Astrocyte (in vitro differentiated cells and primary cell): Measurements from ENCODE around the gene GNAO1. TPM values are rescaled to one million over a fixed set of nuclear protein-coding genes. Genes with fewer than 3 reads are reported as not detected.

ENCODE experiments used
- DNase-seq: peaks from one replicate; pipeline ENCODE4 v3.0.0-alpha.2; 2010; ENCODE audit warnings: low read depth
- FAIRE-seq: peaks from 2 replicates; lab custom pipeline; 2011; peaks lifted over from hg19 to GRCh38; lab: Jason Lieb, UNC
- H2AFZ ChIP-seq: 2 replicates; pipeline ENCODE4 v1.6.0; 2012; ENCODE audit warnings: low read depth, low read length, inconsistent platforms
- H3K27ac ChIP-seq: 2 replicates; pipeline ENCODE4 v1.5.1; 2011; ENCODE audit warnings: low read depth, low read length, inconsistent platforms
- H3K27me3 ChIP-seq: 2 replicates; pipeline ENCODE4 v1.6.0; 2011; ENCODE audit warnings: low read length, inconsistent platforms; ENCODE audit not compliant: insufficient read depth
- H3K36me3 ChIP-seq: 2 replicates; pipeline ENCODE4 v1.5.1; 2011; ENCODE audit warnings: low read length, inconsistent platforms; ENCODE audit not compliant: insufficient read depth
- H3K4me1 ChIP-seq: 2 replicates; pipeline ENCODE4 v1.5.1; 2011; ENCODE audit warnings: low read length, inconsistent platforms; ENCODE audit not compliant: insufficient read depth
- H3K4me2 ChIP-seq: 2 replicates; pipeline ENCODE4 v1.6.0; 2012; ENCODE audit warnings: low read length, inconsistent platforms
- H3K4me3 ChIP-seq: 2 replicates; pipeline ENCODE4 v1.5.1; 2011; ENCODE audit warnings: low read depth, mild to moderate bottlenecking, low read length, inconsistent platforms; ENCODE audit not compliant: insufficient read depth
- H3K79me2 ChIP-seq: 2 replicates; pipeline ENCODE4 v1.6.0; 2012; ENCODE audit warnings: mild to moderate bottlenecking, low read length, inconsistent platforms; ENCODE audit not compliant: insufficient read depth
- H3K9ac ChIP-seq: 2 replicates; pipeline ENCODE4 v1.6.0; 2012; ENCODE audit warnings: mild to moderate bottlenecking, low read length, inconsistent platforms
- H3K9me3 ChIP-seq: 2 replicates; pipeline ENCODE4 v1.5.1; 2012; ENCODE audit warnings: low read depth, mild to moderate bottlenecking, low read length, inconsistent platforms; ENCODE audit not compliant: insufficient read depth
- H4K20me1 ChIP-seq: 2 replicates; pipeline ENCODE4 v1.6.0; 2012; ENCODE audit warnings: low read length, inconsistent platforms; ENCODE audit not compliant: insufficient read depth
- H3K27ac Mint-ChIP-seq: one replicate; pipeline ENCODE4 v1.8.0; 2021; ENCODE audit warnings: mild to moderate bottlenecking, mixed read lengths; ENCODE audit not compliant: unreplicated experiment
- H3K27me3 Mint-ChIP-seq: one replicate; pipeline ENCODE4 v1.8.0; 2021; ENCODE audit warnings: low read depth, mixed read lengths; ENCODE audit not compliant: unreplicated experiment
- H3K36me3 Mint-ChIP-seq: one replicate; pipeline ENCODE4 v1.8.0; 2021; ENCODE audit warnings: low read depth, mixed read lengths; ENCODE audit not compliant: unreplicated experiment
- H3K4me1 Mint-ChIP-seq: one replicate; pipeline ENCODE4 v1.8.0; 2021; ENCODE audit warnings: low read depth, mixed read lengths; ENCODE audit not compliant: unreplicated experiment
- H3K4me3 Mint-ChIP-seq: one replicate; pipeline ENCODE4 v1.8.0; 2021; ENCODE audit warnings: mild to moderate bottlenecking, moderate library complexity, mixed read lengths; ENCODE audit not compliant: unreplicated experiment
- H3K9me3 Mint-ChIP-seq: one replicate; pipeline ENCODE4 v1.8.0; 2021; ENCODE audit warnings: mild to moderate bottlenecking, mixed read lengths; ENCODE audit not compliant: unreplicated experiment
- EZH2 ChIP-seq: IDR thresholded peaks from 2 replicates; pipeline ENCODE4 v1.6.1; 2012; ENCODE audit warnings: mild to moderate bottlenecking, low read length, inconsistent platforms; ENCODE audit not compliant: insufficient read depth
- total RNA-seq: library from RNA; stranded (reverse); gene quantifications from 2 replicates; pipeline ENCODE4 v1.2.1, GENCODE V29; 2021
- TF ChIP-seq, protein P1 (sequence below): IDR thresholded peaks from 2 replicates; pipeline ENCODE4 v1.5.1; 2011; ENCODE audit warnings: low read depth, mild to moderate bottlenecking, inconsistent platforms, low read length, moderate library complexity; ENCODE audit not compliant: insufficient read depth

The GNAO1 gene
- total RNA-seq, 1 donor from 2014 or later = 1.7 TPM

DNA sequence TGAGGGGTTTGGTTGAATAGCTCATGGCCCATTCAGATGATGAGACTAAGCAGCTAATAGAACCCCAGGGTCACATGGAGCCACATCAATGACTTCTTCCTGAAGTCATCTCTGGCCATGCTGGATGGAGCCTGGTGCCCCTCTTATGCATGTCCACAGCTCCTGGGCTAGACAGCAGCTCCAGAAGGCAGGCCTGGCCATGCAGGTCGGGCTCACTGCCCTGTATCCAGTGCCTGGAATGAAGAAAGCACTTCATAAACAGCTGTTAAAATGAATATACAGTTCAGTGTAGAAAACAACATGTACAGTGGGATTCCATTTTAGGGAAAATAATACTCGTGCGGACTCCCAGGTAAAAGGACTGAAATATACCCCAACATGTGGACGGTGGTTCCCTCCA, 73.9 kb downstream of the GNAO1 start:
- DNase-seq (no peak), FAIRE-seq (no peak)
- Histone ChIP-seq H3K4me2 (no peak overlapping the region), H3K4me3 (no peak overlapping the region), H3K27ac (no peak overlapping the region), H3K4me1 (peaks cover 12% of the 10 kb centered on the region), H3K36me3 (no peaks in the 10 kb centered on the region), H3K27me3 (no peaks in the 10 kb centered on the region), H3K9me3 (no peaks in the 10 kb centered on the region), H2AFZ (no peak overlapping the region), H4K20me1 (no peaks in the 10 kb centered on the region), H3K9ac (no peak overlapping the region), H3K79me2 (no peaks in the 10 kb centered on the region)
- Mint-ChIP-seq H3K36me3 (no peaks in the 10 kb centered on the region), H3K9me3 (peaks cover 5% of the 10 kb centered on the region), H3K27ac (no peak overlapping the region), H3K4me3 (no peak overlapping the region), H3K4me1 (peaks cover 13% of the 10 kb centered on the region), H3K27me3 (peaks cover 13% of the 10 kb centered on the region)
- no peak for TF ChIP-seq EZH2
- TF ChIP-seq, protein P1, sequence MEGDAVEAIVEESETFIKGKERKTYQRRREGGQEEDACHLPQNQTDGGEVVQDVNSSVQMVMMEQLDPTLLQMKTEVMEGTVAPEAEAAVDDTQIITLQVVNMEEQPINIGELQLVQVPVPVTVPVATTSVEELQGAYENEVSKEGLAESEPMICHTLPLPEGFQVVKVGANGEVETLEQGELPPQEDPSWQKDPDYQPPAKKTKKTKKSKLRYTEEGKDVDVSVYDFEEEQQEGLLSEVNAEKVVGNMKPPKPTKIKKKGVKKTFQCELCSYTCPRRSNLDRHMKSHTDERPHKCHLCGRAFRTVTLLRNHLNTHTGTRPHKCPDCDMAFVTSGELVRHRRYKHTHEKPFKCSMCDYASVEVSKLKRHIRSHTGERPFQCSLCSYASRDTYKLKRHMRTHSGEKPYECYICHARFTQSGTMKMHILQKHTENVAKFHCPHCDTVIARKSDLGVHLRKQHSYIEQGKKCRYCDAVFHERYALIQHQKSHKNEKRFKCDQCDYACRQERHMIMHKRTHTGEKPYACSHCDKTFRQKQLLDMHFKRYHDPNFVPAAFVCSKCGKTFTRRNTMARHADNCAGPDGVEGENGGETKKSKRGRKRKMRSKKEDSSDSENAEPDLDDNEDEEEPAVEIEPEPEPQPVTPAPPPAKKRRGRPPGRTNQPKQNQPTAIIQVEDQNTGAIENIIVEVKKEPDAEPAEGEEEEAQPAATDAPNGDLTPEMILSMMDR = no peak

DNA sequence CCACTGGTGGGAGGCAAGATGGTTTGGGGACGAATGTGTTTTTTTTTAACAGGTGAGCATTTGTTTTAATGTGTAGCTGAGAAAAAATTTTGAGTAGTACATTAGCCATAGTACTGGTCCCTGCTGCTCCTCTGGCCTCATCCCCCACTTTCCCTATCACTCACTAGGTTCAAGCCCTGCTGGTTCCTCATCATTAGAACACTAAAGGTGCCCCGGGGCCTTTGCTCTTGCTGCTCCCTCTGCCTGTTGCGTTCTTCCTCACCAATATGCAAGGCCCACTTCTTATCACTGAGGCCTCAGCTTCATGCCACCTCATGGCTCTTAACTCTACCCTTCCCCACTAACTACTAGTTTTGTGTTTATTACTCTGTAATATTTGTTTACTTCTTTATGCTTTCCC, 74.5 kb downstream of the GNAO1 start:
- no peak for TF ChIP-seq EZH2
- TF ChIP-seq, protein P1 = no peak
- peaks cover 15% of the 10 kb centered on the region for H3K4me1 Mint-ChIP-seq
- no peaks in the 10 kb centered on the region for H3K9me3 ChIP-seq
- DNase-seq (no peak), FAIRE-seq (no peak)
- H3K4me3 ChIP-seq = no peak overlapping the region
- no peaks in the 10 kb centered on the region for H4K20me1 ChIP-seq
- no peak overlapping the region for H3K9ac ChIP-seq
- no peak overlapping the region for H3K27ac Mint-ChIP-seq
- no peak overlapping the region for H3K27ac ChIP-seq
- H2AFZ ChIP-seq = no peak overlapping the region
- no peaks in the 10 kb centered on the region for H3K36me3 ChIP-seq
- H3K4me3 Mint-ChIP-seq = no peak overlapping the region
- peaks cover 5% of the 10 kb centered on the region for H3K9me3 Mint-ChIP-seq
- no peaks in the 10 kb centered on the region for H3K36me3 Mint-ChIP-seq
- peaks cover 9% of the 10 kb centered on the region for H3K27me3 Mint-ChIP-seq
- H3K4me1 ChIP-seq = peaks cover 15% of the 10 kb centered on the region
- H3K27me3 ChIP-seq = no peaks in the 10 kb centered on the region
- H3K4me2 ChIP-seq = no peak overlapping the region
- H3K79me2 ChIP-seq = no peaks in the 10 kb centered on the region

DNA sequence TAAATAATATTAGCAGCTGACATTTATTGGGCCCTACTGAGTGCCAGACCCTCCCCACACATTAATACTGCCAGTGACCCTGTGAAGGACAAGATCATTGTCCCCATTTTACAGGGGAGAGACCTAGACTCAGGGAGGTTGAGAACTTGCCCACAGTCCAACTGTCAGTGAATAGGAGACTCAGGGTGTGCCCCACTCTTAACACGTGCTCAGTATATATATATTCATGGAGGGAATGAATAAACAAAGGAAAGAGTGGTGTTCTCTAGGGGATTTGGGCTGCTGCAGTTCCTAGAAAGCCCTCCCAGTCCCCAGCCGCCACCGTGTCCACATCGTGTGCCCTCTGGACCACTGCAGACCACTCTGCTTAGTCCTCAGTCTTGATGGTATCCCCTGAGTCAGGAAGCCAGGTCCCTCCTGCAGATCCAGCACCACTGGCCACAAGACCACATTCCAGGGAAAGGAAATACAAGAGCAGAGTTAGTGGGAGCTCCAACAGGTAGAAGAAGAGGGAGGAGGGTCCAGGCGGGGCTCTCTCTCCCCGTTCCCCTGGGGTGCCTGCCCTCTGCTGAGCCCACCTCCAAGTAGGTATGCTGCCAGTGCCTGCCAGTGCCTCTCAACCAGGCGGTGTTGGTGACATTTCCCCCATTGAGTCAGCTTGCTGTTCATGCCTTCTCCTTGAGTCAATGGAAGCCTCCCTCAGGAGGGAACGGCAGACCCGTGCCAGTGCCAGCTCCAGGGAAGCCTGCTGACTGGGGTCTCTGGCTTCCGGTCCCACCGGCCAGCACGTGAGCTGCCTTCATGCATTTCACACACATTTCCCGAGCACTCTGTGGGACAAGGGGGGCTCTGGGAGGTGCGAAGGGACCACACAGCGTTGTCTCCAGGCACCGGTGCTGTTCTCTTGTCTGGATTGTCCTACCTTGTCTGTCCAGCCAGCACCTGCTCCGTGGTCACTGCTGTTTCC, 75.6 kb downstream of the GNAO1 start:
- H3K4me1 ChIP-seq = peaks cover 15% of the 10 kb centered on the region
- no peak overlapping the region for H3K4me3 ChIP-seq
- no peaks in the 10 kb centered on the region for H3K79me2 ChIP-seq
- no peak for TF ChIP-seq EZH2
- TF ChIP-seq, protein P1 = no peak
- peaks cover 17% of the 10 kb centered on the region for H3K4me1 Mint-ChIP-seq
- no peaks in the 10 kb centered on the region for H4K20me1 ChIP-seq
- H3K9ac ChIP-seq = no peak overlapping the region
- H3K9me3 ChIP-seq = no peaks in the 10 kb centered on the region
- no peaks in the 10 kb centered on the region for H3K36me3 Mint-ChIP-seq
- H3K27ac Mint-ChIP-seq = no peak overlapping the region
- H3K9me3 Mint-ChIP-seq = peaks cover 6% of the 10 kb centered on the region
- no peak overlapping the region for H3K4me2 ChIP-seq
- no peak overlapping the region for H3K4me3 Mint-ChIP-seq
- H3K27me3 Mint-ChIP-seq = peaks cover 2% of the 10 kb centered on the region
- no peaks in the 10 kb centered on the region for H3K36me3 ChIP-seq
- H3K27me3 ChIP-seq = no peaks in the 10 kb centered on the region
- H3K27ac ChIP-seq = no peak overlapping the region
- no peak overlapping the region for H2AFZ ChIP-seq
- FAIRE-seq (no peak), DNase-seq (no peak)
